NCI-H187 (cell line): Measurements from ENCODE around the gene PCOLCE2.

Experiments
- DNase-seq, 2 experiments: peaks; one replicate each; lab custom pipeline; 2025; lab: John Stamatoyannopoulos, UW

Gene PCOLCE2

DNA sequence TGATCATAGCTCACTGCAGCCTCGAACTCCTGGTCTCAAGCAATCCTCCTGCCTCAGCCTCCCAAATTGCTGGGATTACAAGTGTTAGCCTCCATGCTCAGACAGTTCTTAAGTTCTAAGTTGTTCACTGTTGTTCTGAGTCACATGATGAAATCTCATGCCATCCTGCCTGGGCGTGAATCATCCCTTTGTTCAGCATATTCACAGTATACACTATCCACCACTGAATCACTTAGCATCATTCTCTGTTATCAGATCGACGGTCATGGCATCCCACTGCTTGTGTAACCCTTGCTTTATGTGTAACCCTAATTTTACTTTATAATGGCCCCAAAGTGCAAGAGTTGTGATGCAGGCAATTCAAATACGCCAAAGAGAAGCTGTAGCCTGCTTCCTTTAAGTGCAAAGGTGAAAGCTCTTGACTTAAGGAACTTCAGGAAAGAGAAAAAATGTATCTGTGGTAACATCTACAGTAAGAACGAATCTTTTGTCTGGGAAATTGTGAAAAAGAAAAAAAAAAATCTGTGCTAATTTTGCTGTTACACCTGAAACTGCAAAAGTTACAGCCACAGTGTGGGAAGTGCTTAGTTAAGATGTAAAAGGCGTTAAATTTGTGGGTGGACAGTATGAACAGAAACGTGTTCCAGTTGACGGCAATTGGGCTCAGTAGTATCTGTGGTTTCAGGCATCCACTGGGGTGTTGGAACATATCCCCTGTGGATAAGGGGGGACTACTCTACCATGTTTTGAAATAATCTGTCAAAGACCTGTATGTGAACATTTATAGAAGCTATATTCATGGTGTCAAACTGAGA lies 80.6 kb downstream of the PCOLCE2 start:
- no peak for DNase-seq

DNA sequence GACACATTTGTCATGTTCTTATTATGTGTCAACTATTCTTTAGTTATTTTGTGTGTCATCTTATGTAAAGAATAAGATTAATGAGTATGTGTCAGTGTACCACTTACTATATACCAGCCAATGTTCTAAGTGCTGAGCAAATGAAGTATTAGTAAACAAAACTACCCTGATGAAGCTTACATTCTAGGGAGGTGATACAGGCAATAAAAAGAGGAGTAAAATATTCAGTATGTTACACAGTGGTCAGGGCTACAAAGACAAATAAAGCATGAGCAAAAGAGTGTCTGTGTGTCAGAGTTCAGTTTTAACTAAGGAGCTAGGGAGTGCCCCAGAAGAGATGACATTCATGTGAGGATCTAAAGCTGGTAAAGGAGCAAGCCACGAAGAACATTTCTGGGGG lies 86.0 kb downstream of the PCOLCE2 start:
- no peak for DNase-seq

DNA sequence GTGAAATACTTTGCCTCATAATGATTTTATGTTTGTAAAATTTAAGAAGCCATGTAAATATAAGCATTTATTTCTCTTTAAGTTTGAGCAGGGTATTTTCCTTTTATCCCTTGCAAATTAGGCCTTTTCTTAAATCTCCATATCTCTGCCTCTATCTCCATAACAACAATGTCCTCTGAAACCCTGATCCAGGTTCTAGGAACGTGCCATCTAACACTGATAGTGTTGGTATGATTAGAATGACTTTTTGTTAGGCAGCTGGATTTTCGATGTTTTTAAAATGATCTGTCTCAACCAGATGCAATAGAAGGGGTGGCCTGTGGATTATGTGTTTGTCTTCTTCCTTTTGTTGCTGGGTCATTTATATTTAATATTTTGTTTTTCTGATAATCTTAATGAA lies 87.1 kb downstream of the PCOLCE2 start:
- no peak for DNase-seq

DNA sequence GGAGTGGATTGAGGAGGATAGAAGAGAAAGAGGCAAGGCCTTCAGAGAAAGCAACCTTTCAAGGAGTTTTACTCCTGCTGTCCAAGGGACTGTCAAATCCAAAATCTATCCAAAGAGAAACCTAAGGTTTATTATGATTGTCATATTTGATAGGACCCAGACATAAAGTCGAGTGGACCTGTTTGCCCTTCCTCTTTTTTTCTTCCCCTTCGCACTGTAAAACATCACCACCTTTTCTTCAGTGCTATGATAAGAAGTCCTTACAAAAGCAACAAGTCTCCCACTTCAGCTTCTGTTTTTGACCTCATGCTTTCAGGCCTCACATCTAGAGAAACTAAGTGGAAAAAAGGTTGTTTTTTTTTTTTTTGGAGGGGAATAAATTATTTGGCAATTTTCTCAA lies 92.1 kb downstream of the PCOLCE2 start:
- no peak for DNase-seq

DNA sequence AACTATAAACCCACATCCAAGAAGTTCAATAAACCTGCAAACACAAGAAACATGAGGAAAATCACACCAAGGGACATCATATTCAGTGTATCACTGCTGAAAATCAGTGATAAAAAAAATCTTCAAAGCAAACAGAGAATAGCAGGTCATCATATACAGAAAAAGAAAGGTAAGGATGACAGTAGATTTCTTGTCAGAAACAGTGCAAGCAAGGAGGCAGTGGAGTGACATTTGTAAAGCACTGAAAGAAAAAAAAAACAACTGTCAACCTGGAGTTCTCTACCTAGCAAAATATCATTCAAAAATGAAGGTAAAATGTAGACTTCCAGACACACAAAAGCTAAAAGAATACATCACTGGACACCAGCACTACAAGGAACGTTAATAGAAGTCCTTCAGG lies 93.6 kb downstream of the PCOLCE2 start:
- DNase-seq: no peak

DNA sequence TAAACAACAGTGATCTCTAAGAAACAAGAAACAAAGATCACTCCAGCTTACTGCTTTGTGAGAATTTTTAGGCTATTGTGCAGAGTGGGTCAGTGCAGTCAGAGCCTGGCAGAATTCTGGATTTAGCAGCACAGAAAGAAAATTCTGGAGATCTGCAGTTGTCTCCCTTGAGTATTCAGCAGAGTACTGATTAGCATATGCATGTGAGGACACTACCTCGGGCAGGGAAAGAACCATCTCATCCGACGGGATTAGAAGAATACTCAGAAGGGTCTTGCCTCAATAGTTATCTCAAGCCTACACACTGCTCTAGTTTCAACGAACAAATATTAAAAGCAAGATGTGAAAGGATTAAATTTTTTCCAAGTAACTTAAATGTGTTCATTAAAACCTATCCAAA lies 94.4 kb downstream of the PCOLCE2 start:
- DNase-seq: no peak

DNA sequence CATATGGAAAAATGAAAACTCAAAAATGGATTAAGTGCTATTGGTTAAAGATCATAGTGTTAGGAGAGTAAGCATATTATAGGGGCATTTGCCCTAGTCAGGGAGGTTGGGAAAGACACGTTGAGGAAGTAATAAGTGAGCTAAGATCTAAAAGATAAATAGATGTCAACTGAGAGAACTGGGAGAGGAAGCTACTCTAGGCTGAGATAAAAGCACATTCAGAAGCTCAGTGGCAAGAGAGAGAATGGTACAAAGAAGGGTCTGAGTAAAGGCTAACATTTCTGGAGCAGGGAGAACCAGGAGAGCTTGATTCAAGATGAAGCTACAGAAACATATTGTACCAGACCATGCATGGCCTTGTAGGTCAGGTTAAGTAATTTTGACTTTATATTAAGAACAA lies 101.2 kb downstream of the PCOLCE2 start:
- DNase-seq: no peak

DNA sequence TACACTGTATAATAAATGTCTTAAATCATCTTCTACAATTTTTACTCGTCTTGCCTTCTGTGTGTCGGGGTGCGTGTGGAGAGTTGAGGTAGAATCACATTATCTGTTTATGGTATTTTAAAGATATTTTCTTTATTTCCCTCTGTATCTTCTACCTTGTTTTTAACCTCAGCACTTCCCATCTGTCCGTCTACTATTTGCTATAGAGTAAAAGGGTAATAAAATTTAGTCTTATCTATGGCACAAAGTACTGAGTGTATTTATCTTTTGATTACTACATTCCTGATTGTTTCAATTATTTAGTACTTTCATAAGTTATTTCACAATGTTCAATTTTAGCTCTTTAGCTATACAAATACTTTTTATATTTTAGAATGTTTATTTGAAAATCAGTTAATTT lies 102.9 kb downstream of the PCOLCE2 start:
- DNase-seq: no peak

DNA sequence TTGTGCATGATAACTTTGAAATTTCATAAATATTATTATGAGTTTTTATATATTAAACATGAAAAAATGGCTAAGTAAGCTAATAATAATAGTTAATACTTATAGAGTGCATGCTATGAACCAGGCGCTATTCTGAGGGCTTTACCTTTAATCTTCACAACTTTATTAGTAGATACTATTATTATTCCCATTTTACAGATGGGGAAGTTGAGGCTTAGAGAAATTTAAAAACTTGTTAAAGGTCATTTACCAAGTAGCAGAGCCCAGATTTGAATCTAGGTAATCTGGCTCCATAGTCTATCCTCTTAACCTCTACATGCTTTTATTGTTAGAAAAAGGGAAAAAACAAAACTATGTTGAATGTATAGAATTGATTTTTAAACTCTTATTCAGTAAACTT lies 104.7 kb downstream of the PCOLCE2 start:
- DNase-seq: no peak

DNA sequence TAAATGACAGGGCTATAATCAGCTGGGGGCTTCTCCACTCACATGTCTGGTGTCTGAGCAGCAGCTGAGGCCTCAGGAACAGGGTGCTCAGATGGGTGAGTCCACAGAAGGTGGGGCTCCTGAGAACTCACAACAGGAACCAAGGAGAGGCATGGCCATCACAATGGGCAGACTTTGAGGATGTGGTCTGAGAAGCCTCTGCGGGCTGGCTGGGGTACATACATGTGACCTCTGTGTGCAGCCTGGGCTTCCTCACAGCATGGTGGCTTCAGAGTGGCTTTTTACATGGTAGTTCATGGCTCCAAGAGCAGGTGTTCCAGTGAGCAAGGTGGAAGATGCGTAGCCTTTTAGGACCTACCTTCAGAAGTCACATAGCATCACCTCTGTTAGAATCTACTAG lies 106.3 kb downstream of the PCOLCE2 start:
- no peak for DNase-seq

DNA sequence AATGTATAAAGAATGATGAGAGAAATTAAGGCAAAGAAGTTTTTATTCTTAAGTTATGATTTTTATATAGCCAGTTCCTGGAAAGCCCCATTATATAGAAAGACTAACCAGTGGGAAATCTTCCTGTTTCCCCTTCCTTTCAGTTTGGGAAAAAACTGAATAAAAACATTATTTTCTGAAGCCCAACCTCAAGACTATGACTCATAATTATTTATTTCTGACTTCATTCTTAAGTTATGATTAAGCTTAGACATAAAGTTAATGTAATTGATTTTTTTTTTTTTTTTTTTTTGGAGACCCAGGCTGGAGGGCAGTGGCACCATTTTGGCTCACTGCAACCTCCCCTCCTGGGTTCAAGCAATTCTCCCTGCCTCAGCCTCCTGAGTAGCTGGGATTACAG lies 109.3 kb downstream of the PCOLCE2 start:
- DNase-seq: no peak

DNA sequence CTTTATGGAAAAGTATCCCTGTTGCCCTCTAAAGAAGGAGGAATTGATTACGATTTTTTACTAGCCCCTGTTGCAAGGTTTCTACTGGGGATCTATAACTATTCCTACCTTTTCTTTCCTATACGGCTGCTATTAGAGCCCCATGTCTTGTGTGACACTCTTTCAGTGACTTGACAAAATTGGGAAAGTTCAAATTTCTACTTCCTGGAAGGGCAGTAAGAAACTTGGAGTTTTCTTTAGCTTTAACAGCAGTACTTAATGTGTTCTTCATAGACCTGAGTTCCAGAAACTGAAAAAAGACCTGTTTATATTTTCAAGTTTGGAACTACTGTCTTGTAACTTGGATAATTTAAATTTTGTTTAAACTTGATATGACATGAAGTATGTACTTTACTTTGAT lies 110.3 kb downstream of the PCOLCE2 start:
- DNase-seq: no peak

DNA sequence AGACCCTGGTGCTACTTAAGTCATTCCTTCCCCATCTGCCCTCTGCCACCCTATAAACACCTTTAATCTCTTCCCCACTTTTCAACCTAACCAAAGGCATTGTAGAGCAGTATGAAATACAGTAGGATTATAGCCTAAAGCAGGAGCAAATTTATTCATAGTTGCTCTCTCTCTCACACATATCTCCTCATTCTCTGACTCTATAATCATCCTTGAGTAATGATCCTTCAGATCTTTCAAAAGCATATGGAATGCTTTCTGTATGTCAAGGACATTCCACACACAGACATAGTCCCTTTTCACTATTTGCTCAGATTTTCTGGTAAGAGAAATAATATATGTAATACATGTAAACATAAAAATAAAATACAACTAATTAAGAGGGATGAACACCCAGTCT lies 111.0 kb downstream of the PCOLCE2 start:
- DNase-seq: no peak

DNA sequence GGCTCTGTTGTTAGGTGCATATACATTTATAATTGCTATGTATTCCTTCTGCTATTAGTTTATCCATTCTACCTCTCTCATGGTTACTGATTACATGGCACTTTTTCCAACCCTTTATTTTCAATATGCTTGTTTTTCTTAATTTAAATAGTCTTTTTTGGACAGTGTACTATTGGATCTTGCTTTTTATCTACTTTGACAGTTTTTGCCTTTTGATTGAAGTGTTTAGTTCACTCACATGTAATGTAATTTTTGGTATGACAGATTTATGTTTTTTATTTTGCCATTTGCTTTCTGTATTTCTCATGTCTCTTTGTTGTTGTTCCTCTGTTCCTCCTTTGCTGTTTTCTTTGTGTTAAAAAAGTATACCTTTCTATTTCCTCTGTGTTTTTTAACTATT lies 120.5 kb downstream of the PCOLCE2 start:
- no peak for DNase-seq
